ENCODE data around the gene EIF2S3. TPM values are rescaled to one million over a fixed set of nuclear protein-coding genes. Genes with fewer than 3 reads are reported as not detected.

Gene EIF2S3
- total and polyA plus RNA-seq, 4 donors = 86.1 to 158 (median 111) TPM

DNA sequence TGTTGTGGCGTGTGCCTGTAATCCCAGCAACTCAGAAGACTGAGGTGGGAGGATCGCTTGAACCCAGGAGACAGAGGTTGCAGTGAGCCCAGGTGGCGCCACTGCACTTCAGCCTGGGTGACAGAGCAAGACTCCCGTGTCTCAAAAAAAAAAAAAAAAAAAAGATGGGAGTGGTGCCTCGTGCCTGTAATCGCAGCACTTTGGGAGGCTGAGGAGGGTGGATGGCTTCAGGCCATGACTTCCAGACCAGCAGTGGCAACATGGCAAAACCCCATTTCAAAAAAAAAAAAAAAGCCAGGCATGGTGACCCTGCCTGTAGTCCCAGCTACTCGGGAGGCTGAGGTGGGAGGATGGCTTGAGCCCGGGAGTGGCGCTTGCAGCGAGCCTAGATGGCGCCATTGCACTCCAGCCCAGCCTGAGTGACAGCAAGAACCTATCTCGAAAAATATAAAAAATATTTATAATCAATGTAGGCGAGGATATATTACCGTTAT lies 27.0 kb downstream of the EIF2S3 start:
- 29% methylated on average over 3 of the region's 14 CpGs for WGBS (ENCODE audit: insufficient coverage)
- H3K36me3 ChIP-seq (ENCODE audit: control insufficient read depth, insufficient read depth, low read length) = peaks cover 7% of the 10 kb centered on the region
- H3K4me1 ChIP-seq (ENCODE audit: control insufficient read depth, insufficient read depth, low read length) = no peaks in the 10 kb centered on the region
- peaks cover 2% of the 10 kb centered on the region for H3K27me3 ChIP-seq (ENCODE audit: control insufficient read depth, insufficient read depth, low read length)
- no peaks in the 10 kb centered on the region for H3K9me3 ChIP-seq (ENCODE audit: control insufficient read depth, insufficient read depth, low read length)
- peak in 2 of 6 donors; percentile 5 to 38 for DNase-seq (ENCODE audit: low read depth in 4 of 6, low spot score in 6 of 6)
- H3K4me3 ChIP-seq (ENCODE audit: low read depth, low read length) = no peak overlapping the region
- no peak overlapping the region for H3K27ac ChIP-seq (ENCODE audit: low read depth, low read length)

DNA sequence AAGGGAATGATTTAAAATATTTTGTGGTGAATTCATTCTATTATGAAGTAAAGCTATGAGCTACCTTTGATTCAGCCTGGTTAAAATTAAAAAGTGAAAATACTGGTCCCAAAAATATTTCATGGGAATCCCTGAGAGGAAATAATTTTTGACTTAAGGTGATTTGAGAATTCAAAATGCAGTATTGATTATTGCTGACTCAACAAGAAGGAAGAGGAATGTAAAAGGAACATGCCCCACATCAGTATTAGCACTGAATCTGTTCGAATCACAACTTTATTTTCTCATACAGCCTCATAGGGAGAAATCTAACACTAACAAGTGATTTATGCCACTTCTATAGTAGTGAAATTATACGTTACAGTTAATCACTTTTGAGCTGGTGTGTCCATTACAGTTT lies 27.7 kb downstream of the EIF2S3 start:
- Histone ChIP-seq H3K4me1 (ENCODE audit: control insufficient read depth, insufficient read depth, low read length) (no peaks in the 10 kb centered on the region), H3K27me3 (ENCODE audit: control insufficient read depth, insufficient read depth, low read length) (peaks cover 2% of the 10 kb centered on the region), H3K36me3 (ENCODE audit: control insufficient read depth, insufficient read depth, low read length) (peaks cover 3% of the 10 kb centered on the region), H3K4me3 (ENCODE audit: low read depth, low read length) (no peak overlapping the region), H3K27ac (ENCODE audit: low read depth, low read length) (no peak overlapping the region), H3K9me3 (ENCODE audit: control insufficient read depth, insufficient read depth, low read length) (no peaks in the 10 kb centered on the region)
- no CpG with 5 or more reads among the region's 2 CpGs for WGBS (ENCODE audit: insufficient coverage)
- no peak for DNase-seq (ENCODE audit: low read depth in 4 of 6, low spot score in 6 of 6)

DNA sequence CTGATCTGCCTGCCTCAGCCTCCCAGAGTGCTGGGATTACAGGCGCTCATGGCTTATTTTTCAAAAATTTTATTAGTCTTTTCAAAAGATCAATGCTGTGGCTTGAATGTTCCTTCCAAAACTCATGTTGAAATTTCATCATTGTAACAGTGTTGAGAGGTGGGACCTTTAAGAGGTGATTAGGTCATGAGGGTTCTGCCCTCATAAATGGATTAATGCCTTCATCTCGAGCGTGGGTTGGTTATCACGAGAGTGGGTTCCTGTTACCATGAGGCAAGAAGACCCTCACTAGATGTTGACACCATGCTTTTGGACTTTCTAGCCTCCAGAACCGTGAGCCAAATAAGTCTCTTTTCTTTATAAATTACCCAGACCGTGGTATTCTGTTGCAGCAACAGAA lies 30.3 kb downstream of the EIF2S3 start:
- Histone ChIP-seq H3K27ac (ENCODE audit: low read depth, low read length) (no peak overlapping the region), H3K9me3 (ENCODE audit: control insufficient read depth, insufficient read depth, low read length) (no peaks in the 10 kb centered on the region), H3K4me3 (ENCODE audit: low read depth, low read length) (no peak overlapping the region), H3K4me1 (ENCODE audit: control insufficient read depth, insufficient read depth, low read length) (no peaks in the 10 kb centered on the region), H3K36me3 (ENCODE audit: control insufficient read depth, insufficient read depth, low read length) (no peaks in the 10 kb centered on the region), H3K27me3 (ENCODE audit: control insufficient read depth, insufficient read depth, low read length) (peaks cover 5% of the 10 kb centered on the region)
- DNase-seq (ENCODE audit: low read depth in 4 of 6, low spot score in 6 of 6) = no peak
- WGBS (ENCODE audit: insufficient coverage) = no CpG with 5 or more reads among the region's 6 CpGs

DNA sequence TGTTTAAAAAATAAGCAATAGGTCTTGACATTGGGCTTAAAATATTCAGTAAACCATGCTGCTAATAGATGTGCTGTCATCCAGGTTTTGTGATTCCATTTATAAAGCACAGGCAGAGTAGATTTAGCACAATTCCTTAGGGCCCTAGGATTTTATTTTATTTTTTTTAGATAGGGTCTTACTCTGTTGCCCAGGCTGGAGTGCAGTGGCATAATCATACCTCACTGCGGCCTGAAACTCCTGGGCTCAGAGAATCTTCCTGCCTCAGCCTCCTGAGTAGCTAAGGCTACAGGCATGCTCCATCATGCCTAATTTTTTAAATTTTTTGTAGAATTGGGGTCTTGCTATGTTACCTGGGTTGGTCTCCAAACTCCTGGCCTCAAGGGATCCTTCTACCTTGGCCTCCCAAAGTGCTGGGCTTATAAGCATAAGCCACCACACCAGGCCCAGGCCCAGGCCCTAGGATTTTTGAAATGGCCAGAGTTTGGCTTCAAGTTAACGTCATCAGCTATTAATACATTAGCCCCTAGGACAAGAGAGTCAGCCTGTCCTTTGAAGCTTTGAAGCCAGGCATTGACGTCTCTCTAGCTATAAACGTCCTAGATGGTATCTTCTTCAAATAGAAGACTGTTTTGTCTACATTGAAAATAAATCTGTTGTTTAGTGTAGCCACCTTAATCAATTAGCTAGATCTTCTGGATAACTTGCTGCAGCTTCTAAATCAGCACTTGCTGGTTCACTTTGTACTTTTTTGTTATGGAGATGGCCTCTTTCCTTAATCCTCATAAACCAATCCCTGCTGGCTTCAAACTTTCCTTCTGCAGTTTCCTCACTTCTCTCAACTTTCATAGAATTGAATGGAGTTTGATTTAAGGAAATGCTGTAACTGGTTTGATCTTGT lies 35.8 kb downstream of the EIF2S3 start:
- whole genome bisulfite sequencing (ENCODE audit: insufficient coverage) = no CpG with 5 or more reads among the region's 4 CpGs
- no peak overlapping the region for H3K27ac ChIP-seq (ENCODE audit: low read depth, low read length)

DNA sequence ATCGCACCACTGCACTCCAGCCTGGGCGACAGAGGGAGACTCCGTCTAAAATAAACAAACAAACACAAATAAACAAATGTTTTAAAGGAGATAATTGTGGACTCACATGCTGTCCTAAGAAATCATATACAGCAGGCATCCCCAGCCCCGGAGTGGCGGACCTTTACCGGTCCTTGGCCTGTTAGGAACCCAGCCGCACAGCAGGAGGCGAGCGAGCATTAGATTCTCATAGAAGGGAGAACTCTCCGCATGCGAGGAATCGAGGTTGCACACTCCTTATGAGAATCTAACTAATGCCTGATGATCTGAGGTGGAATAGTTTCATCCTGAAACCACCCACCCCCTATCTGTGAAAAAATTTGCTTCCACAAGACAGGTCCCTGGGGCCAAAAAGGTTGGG lies 39.0 kb downstream of the EIF2S3 start:
- no peak for DNase-seq (ENCODE audit: low read depth in 4 of 6, low spot score in 6 of 6)
- Histone ChIP-seq H3K36me3 (ENCODE audit: control insufficient read depth, insufficient read depth, low read length) (no peaks in the 10 kb centered on the region), H3K4me1 (ENCODE audit: control insufficient read depth, insufficient read depth, low read length) (no peaks in the 10 kb centered on the region), H3K27me3 (ENCODE audit: control insufficient read depth, insufficient read depth, low read length) (peaks cover 7% of the 10 kb centered on the region), H3K27ac (ENCODE audit: low read depth, low read length) (no peak overlapping the region), H3K9me3 (ENCODE audit: control insufficient read depth, insufficient read depth, low read length) (no peaks in the 10 kb centered on the region), H3K4me3 (ENCODE audit: low read depth, low read length) (no peak overlapping the region)
- no CpG with 5 or more reads among the region's 12 CpGs for WGBS (ENCODE audit: insufficient coverage)

More for the DNA sequence above, 35.8 kb downstream of the EIF2S3 start:
- Histone ChIP-seq H3K9me3 (ENCODE audit: control insufficient read depth, insufficient read depth, low read length) (no peaks in the 10 kb centered on the region), H3K4me1 (ENCODE audit: control insufficient read depth, insufficient read depth, low read length) (no peaks in the 10 kb centered on the region), H3K36me3 (ENCODE audit: control insufficient read depth, insufficient read depth, low read length) (no peaks in the 10 kb centered on the region), H3K27me3 (ENCODE audit: control insufficient read depth, insufficient read depth, low read length) (peaks cover 5% of the 10 kb centered on the region), H3K4me3 (ENCODE audit: low read depth, low read length) (no peak overlapping the region)
- DNase-seq (ENCODE audit: low read depth in 4 of 6, low spot score in 6 of 6) = no peak

GRCh38 chrX:24097741-24098260 lies 43.0 kb downstream of the EIF2S3 start:
- H3K27ac ChIP-seq (ENCODE audit: low read depth, low read length) = no peak overlapping the region
- peak in 1 of 6 donors; percentile 16 for DNase-seq (ENCODE audit: low read depth in 4 of 6, low spot score in 6 of 6)
- WGBS (ENCODE audit: insufficient coverage) = no CpG with 5 or more reads among the region's 1 CpG
- H3K4me3 ChIP-seq (ENCODE audit: low read depth, low read length) = no peak overlapping the region
- H3K9me3 ChIP-seq (ENCODE audit: control insufficient read depth, insufficient read depth, low read length) = no peaks in the 10 kb centered on the region
- H3K27me3 ChIP-seq (ENCODE audit: control insufficient read depth, insufficient read depth, low read length) = peaks cover 15% of the 10 kb centered on the region
- H3K4me1 ChIP-seq (ENCODE audit: control insufficient read depth, insufficient read depth, low read length) = no peaks in the 10 kb centered on the region
- H3K36me3 ChIP-seq (ENCODE audit: control insufficient read depth, insufficient read depth, low read length) = no peaks in the 10 kb centered on the region

DNA sequence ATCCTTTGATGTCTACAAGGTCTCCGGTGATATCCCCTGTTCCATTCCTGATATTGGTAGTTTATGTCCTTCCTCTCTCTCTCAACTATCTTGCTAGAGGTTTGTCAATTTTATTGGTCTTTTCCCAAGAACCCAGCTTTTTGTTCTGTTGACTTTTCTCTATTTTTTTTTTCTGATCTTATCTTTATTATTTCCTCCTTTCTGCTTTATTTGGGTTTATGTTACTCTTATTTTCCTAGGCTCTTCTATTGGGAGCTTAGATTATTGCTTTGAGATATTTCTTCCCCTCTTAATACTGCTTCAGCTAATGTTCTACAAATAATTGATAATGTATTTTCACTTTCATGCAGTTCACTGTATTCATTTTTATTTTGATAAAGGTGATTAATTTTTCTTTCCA lies 44.2 kb downstream of the EIF2S3 start:
- peaks cover 15% of the 10 kb centered on the region for H3K27me3 ChIP-seq (ENCODE audit: control insufficient read depth, insufficient read depth, low read length)
- H3K27ac ChIP-seq (ENCODE audit: low read depth, low read length) = no peak overlapping the region
- no peaks in the 10 kb centered on the region for H3K36me3 ChIP-seq (ENCODE audit: control insufficient read depth, insufficient read depth, low read length)
- no peak overlapping the region for H3K4me3 ChIP-seq (ENCODE audit: low read depth, low read length)
- no peaks in the 10 kb centered on the region for H3K4me1 ChIP-seq (ENCODE audit: control insufficient read depth, insufficient read depth, low read length)
- no CpG with 5 or more reads among the region's 1 CpG for WGBS (ENCODE audit: insufficient coverage)
- H3K9me3 ChIP-seq (ENCODE audit: control insufficient read depth, insufficient read depth, low read length) = no peaks in the 10 kb centered on the region
- DNase-seq (ENCODE audit: low read depth in 4 of 6, low spot score in 6 of 6) = no peak

DNA sequence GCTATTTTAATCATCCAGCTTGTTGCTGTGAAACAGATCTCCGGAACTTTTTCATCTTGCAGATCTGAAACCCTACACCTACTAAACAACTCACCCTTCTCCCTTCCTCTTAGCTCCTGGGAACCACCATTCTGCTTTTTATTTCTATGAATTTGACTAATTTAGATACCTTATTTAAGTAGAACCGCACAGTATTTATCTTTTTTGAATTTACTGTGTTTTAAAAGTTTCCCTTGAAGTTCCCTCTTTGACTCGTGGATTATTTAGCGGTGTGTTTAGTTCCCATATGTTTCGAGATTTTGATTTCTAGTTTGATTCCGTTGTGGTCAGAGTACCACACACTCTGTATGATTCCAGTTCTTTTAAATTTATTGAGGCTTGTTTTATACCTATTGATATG lies 44.6 kb downstream of the EIF2S3 start:
- Histone ChIP-seq H3K27me3 (ENCODE audit: control insufficient read depth, insufficient read depth, low read length) (peaks cover 15% of the 10 kb centered on the region), H3K9me3 (ENCODE audit: control insufficient read depth, insufficient read depth, low read length) (no peaks in the 10 kb centered on the region), H3K4me3 (ENCODE audit: low read depth, low read length) (no peak overlapping the region), H3K27ac (ENCODE audit: low read depth, low read length) (no peak overlapping the region), H3K4me1 (ENCODE audit: control insufficient read depth, insufficient read depth, low read length) (no peaks in the 10 kb centered on the region), H3K36me3 (ENCODE audit: control insufficient read depth, insufficient read depth, low read length) (no peaks in the 10 kb centered on the region)
- whole genome bisulfite sequencing (ENCODE audit: insufficient coverage) = no CpG with 5 or more reads among the region's 6 CpGs
- DNase-seq (ENCODE audit: low read depth in 4 of 6, low spot score in 6 of 6) = no peak

- WGBS (ENCODE audit: insufficient coverage) = 38% methylated on average over 2 of the region's 2 CpGs
- Histone ChIP-seq H3K36me3 (ENCODE audit: control insufficient read depth, insufficient read depth, low read length) (no peaks in the 10 kb centered on the region), H3K27ac (ENCODE audit: low read depth, low read length) (no peak overlapping the region), H3K27me3 (ENCODE audit: control insufficient read depth, insufficient read depth, low read length) (peaks cover 13% of the 10 kb centered on the region), H3K4me3 (ENCODE audit: low read depth, low read length) (no peak overlapping the region), H3K4me1 (ENCODE audit: control insufficient read depth, insufficient read depth, low read length) (no peaks in the 10 kb centered on the region), H3K9me3 (ENCODE audit: control insufficient read depth, insufficient read depth, low read length) (no peaks in the 10 kb centered on the region)
- no peak for DNase-seq (ENCODE audit: low read depth in 4 of 6, low spot score in 6 of 6)
Observed at GRCh38 chrX:24100713-24101112, 46.0 kb downstream of the EIF2S3 start.

- Histone ChIP-seq H3K4me3 (ENCODE audit: low read depth, low read length) (no peak overlapping the region), H3K36me3 (ENCODE audit: control insufficient read depth, insufficient read depth, low read length) (no peaks in the 10 kb centered on the region), H3K27ac (ENCODE audit: low read depth, low read length) (no peak overlapping the region), H3K9me3 (ENCODE audit: control insufficient read depth, insufficient read depth, low read length) (no peaks in the 10 kb centered on the region), H3K27me3 (ENCODE audit: control insufficient read depth, insufficient read depth, low read length) (peaks cover 9% of the 10 kb centered on the region), H3K4me1 (ENCODE audit: control insufficient read depth, insufficient read depth, low read length) (no peaks in the 10 kb centered on the region)
- DNase-seq (ENCODE audit: low read depth in 4 of 6, low spot score in 6 of 6) = no peak
- 40% methylated on average over 1 of the region's 2 CpGs for WGBS (ENCODE audit: insufficient coverage)
Observed at GRCh38 chrX:24110069-24110468, 55.3 kb downstream of the EIF2S3 start.

Measured in spinal cord (tissue), 10 donors.